Measurements from ENCODE around the gene BAHD1. TPM values are rescaled to one million over a fixed set of nuclear protein-coding genes. Genes with fewer than 3 reads are reported as not detected.

Gene BAHD1
- total RNA-seq, 2 donors from 2014 or later: 30.2 to 32.1 TPM

DNA sequence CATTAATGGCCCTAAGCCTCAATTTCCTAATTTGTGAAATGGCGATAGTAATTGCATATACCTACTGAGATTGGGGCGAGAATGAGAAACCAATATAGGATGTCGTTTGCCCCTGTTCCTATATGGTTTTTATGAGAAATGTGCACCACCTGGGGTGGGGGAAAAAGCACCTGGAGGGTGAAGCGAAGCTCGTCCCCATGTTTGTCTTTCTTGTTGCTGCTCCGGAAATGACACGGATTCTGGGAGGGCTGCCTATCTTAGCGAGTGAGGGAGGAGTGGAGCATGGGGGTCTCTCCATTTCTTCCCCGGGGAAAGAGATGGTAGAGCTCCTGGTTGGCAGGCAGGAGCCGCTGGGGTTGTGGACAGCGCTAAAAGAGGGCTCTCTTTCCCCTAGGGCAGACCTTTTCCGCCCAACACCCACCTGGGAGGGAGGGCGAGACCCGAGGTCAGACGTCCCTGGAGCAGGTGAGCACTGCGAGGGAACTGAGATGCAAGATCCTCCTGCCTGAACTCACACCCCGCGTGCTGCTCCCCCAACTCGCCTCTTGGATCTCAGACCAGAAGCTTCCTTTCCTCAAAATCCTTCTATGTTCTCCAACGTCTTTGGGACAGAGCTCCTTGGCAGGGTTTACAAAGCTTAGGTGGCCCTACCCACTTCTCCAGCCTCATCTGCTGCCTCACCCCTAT, 5.6 kb upstream of the BAHD1 start:
- Mint-ChIP-seq H3K36me3 (ENCODE audit: low read depth) (no peaks in the 10 kb centered on the region), H3K27ac (no peak overlapping the region), H3K4me1 (peaks cover 29% of the 10 kb centered on the region), H3K4me3 (peak overlapping the region; percentile 77), H3K27me3 (peaks cover 19% of the 10 kb centered on the region)
- no peaks in the 10 kb centered on the region for H3K9me3 ChIP-seq (ENCODE audit: control insufficient read depth, low read length, poor library complexity, severe bottlenecking)
- DNase-seq (no peak), ATAC-seq (no peak)

DNA sequence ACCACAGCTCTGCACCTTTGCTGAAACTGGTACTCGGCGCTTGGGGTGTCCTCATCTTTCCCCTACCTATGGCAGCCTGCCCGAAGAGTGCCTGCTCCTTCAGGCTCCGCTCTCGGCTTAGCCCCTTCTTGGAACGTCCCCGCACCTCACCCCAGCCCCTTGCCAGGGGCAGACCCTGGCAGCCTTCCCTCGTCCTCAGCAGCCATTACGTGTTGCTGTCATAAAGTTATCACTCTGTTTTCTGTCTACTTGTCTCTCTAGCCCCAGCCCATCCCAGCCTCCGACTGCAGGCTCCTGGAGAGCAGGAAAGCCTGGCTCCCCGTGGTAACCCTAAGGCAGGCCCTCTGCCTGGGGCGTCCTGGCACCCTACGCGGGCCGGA, 5.1 kb upstream of the BAHD1 start:
- Mint-ChIP-seq H3K27me3 (peaks cover 18% of the 10 kb centered on the region), H3K4me3 (peak overlapping the region; percentile 77), H3K4me1 (peaks cover 31% of the 10 kb centered on the region), H3K27ac (no peak overlapping the region), H3K36me3 (ENCODE audit: low read depth) (no peaks in the 10 kb centered on the region)
- DNase-seq (no peak), ATAC-seq (no peak)
- H3K9me3 ChIP-seq (ENCODE audit: control insufficient read depth, low read length, poor library complexity, severe bottlenecking): no peaks in the 10 kb centered on the region

DNA sequence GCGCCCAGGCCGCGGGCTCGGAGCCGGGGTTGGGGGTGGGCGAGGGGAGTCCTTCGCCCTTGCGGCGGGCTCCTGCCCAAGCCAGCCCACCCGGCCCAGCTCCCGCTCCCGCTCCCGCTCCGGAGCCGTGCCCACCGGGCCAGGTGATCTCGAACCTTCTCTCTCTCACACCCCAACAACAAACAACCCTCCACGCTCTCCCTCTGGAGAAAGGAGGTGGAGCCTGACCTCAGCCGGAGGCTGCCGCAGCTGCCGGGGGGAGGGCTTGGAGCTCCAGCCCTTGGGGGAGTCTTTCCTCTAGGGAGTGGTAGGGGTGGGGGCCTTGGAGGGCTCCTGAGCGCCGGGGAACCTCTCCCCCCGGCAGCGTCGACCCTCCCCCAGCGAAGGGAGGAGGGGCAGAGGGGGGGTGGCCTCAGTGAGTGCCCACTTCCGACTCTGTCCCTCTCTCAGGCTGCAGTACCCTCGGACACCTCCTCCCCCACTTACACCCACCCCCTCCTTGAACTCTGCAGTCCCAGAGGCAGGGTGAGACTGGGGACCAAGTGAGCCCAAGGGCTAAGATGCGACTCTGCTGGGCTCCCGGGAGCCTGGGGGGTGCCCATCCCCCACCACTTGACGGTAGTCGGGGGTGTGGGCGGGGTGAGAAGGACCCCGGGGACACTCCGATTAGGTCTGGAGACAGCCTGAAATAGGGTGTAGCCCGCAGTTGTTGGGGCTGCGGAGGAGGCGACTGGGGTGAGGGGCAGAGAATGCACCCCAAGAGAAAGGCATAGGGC, 4.4 kb upstream of the BAHD1 start:
- H3K27me3 Mint-ChIP-seq: peaks cover 18% of the 10 kb centered on the region
- peak overlapping the region; percentile 87 for H3K4me3 Mint-ChIP-seq
- no peaks in the 10 kb centered on the region for H3K9me3 ChIP-seq (ENCODE audit: control insufficient read depth, low read length, poor library complexity, severe bottlenecking)
- H3K27ac Mint-ChIP-seq: no peak overlapping the region
- no peak for ATAC-seq
- H3K4me1 Mint-ChIP-seq: peaks cover 31% of the 10 kb centered on the region
- no peaks in the 10 kb centered on the region for H3K36me3 Mint-ChIP-seq (ENCODE audit: low read depth)
- DNase-seq: no peak

DNA sequence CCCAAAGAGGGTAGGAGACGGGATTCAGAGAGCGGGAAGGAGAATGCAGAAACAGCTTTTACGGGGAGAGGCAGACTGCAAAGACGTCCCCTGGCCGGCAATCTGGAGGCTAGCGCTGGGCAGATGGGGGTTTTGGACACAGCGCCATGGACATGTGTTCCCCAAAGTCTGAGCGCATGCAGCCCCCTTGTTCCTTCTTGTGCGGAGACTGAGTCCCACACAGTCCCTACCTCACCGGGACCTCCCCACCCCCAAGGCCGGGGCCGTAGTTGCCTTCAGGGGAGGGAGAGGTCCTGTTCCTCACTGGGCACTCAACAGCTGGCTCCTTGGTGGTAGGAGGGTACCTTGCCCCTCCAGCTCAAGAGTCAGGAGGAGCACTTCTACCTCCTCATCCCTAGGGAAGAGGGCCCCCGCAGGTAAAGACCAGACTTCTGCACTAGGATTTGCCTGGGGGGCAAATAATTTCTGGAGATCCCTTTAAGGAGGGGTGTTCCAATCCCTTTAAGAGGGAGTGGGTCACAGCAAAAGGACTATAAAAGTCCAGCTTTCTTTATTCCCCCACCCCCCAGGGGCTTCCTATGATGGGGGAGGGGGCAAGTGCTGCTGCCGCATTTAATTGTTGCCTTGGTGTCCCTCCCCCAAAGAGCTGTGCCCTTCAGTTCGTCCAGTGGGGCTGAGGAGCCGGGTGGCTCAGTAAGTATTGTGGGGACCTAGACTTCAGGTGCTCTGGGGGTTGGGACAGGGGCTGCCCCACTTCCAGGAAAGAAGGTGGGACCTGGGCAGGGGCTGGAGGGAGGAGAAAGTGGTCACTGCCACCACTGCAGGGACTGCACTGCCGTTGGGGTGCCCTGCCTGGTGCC, 3.6 kb upstream of the BAHD1 start:
- peaks cover 31% of the 10 kb centered on the region for H3K4me1 Mint-ChIP-seq
- no peaks in the 10 kb centered on the region for H3K9me3 ChIP-seq (ENCODE audit: control insufficient read depth, low read length, poor library complexity, severe bottlenecking)
- no peak for ATAC-seq
- peaks cover 18% of the 10 kb centered on the region for H3K27me3 Mint-ChIP-seq
- peak overlapping the region; percentile 87 for H3K4me3 Mint-ChIP-seq
- no peak overlapping the region for H3K27ac Mint-ChIP-seq
- DNase-seq: no peak
- H3K36me3 Mint-ChIP-seq (ENCODE audit: low read depth): no peaks in the 10 kb centered on the region

DNA sequence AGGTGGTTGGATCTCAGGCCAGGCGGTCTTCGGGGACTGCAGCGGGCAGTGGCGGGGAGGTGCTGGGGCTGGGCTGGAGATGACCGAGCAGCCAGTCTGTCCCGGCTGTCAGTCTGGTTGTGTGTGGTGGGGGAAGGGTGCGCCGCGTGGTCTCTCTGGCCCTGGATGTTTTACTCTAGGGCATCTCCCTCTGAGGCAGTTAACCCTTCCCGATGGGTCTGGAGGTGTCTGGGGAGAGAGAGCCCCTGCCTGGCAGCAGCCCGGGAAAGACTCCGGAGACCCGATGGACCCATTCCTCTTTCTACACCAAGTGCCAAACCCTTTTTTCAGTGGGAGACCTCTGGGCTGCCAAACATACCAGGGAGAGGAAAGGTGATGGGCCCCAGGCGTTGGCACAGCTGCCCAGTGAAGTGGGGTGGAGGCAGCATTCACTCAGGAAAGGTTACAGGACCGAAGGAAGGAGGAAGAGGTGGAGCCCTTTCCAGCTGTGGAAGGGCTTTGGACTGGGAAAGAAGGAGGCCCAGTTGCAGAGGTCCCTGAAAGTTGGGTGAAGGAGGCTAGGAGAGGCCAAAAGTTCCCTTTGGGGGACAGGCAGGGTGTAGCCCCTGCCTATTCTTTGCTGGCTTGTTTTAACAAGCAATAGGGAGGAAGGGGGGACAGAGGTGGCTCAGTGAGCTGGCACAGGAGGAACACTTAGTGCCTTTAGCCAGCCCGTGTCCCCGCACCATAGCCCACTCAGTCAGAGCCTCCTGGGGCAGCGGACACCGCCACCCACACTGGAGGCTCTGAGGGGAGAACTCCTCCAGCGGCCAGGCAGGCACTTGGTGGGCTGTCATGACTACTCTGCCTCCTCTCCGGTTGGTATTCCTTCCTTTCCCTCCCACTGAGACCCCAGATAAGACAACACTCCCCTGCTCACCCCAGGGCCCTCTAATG, 2.7 kb upstream of the BAHD1 start:
- H3K27ac Mint-ChIP-seq: no peak overlapping the region
- H3K9me3 ChIP-seq (ENCODE audit: control insufficient read depth, low read length, poor library complexity, severe bottlenecking): no peaks in the 10 kb centered on the region
- no peak for DNase-seq
- peak overlapping the region; percentile 60 for H3K4me3 Mint-ChIP-seq
- H3K27me3 Mint-ChIP-seq: peaks cover 18% of the 10 kb centered on the region
- H3K36me3 Mint-ChIP-seq (ENCODE audit: low read depth): no peaks in the 10 kb centered on the region
- peaks cover 38% of the 10 kb centered on the region for H3K4me1 Mint-ChIP-seq
- no peak for ATAC-seq

DNA sequence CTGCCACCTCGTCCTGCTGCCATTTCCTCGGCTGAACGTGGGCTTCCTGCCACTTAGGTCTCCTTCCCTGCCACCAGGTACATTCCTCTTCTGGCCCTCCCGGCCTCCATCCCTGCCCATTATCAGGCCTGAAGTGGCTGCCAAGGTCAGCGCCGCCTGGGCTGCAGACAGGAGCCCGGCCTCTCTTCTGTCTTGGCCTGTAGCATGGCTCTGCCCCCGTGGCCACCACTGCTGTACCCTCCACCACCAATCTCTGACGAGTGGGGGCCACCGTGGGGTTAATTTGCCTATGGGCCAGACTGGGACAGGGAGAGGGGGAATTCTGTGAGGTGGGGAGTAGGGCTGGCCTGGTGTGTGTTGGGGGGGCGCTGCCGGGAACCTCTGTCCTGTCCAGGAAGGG, 2.0 kb upstream of the BAHD1 start:
- H3K4me3 Mint-ChIP-seq: peak overlapping the region; percentile 50
- DNase-seq (no peak), ATAC-seq (no peak)
- no peak overlapping the region for H3K27ac Mint-ChIP-seq
- peaks cover 45% of the 10 kb centered on the region for H3K4me1 Mint-ChIP-seq
- H3K27me3 Mint-ChIP-seq: peaks cover 18% of the 10 kb centered on the region
- peaks cover 1% of the 10 kb centered on the region for H3K36me3 Mint-ChIP-seq (ENCODE audit: low read depth)
- H3K9me3 ChIP-seq (ENCODE audit: control insufficient read depth, low read length, poor library complexity, severe bottlenecking): no peaks in the 10 kb centered on the region

DNA sequence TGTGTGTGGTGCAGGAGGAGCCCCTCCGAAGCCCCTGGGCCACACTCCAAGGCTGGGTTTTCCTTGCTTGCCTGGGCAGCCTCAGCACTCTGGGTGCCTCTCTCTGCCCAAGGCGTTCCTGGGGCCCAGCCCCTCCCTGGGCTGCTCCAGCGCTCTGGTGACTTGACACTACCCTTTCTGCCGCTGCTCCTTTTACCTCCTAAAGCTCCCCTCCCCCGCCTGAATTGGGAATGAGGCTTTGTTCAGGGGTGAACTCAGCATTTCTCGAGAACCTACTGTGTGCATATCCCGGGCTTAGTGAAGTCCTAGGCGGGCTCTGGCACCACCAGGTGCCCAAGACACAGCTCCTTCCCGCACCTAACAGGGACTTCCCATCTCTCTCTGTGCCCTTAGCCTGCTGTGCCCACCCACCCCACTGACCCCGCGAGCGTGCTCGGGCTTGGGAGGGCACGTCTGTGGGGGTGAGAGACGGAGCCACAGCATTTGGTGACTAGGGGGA, 1.2 kb upstream of the BAHD1 start:
- Mint-ChIP-seq H3K4me3 (peak overlapping the region; percentile 98), H3K27ac (peak overlapping the region; percentile 92), H3K27me3 (peaks cover 18% of the 10 kb centered on the region), H3K4me1 (peaks cover 53% of the 10 kb centered on the region), H3K36me3 (ENCODE audit: low read depth) (peaks cover 4% of the 10 kb centered on the region)
- DNase-seq: no peak
- no peak for ATAC-seq
- no peaks in the 10 kb centered on the region for H3K9me3 ChIP-seq (ENCODE audit: control insufficient read depth, low read length, poor library complexity, severe bottlenecking)

DNA sequence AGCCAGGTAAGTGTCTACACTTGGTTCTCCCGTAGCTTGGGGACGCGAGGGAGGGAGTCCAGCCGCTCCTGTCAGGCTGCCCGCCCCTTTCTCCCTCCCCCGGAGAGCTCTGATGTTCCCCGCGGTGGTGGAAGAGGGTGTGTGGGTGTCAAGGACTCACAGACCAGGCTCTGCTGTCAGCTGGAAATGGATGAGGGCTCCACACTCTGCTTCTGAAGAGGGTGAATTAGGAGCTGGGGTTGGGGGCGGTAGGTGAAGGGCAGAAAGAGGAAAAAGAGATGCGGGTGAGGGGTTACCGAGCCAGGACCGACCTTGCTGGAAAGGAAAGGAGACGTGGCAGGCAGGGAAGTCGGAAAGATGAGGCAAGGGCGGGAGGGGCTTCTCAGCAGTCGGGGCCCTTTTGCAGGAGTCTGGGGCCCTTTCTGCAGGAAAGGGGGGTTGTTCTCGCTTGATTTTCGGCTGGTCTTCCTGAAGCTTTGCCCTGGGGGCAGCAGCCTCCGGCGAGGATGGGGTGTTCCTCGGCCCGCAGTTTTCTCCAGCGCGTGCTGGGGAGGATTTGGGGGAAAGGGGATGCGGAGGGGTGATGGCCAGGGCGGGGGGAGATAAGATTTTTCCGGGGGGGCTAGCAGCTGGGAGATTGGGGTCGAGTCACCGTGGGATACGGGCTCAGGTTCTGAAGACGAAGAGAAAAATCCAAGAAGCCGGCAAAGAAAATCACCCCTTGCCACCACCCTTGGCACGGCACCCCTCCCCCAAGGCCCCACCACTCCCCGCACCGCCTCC, 602 bp upstream of the BAHD1 start:
- Mint-ChIP-seq H3K27me3 (peaks cover 18% of the 10 kb centered on the region), H3K4me3 (peak overlapping the region; percentile 98), H3K27ac (peak overlapping the region; percentile 92), H3K4me1 (peaks cover 54% of the 10 kb centered on the region), H3K36me3 (ENCODE audit: low read depth) (peaks cover 4% of the 10 kb centered on the region)
- ATAC-seq (no peak), DNase-seq (no peak)
- H3K9me3 ChIP-seq (ENCODE audit: control insufficient read depth, low read length, poor library complexity, severe bottlenecking): no peaks in the 10 kb centered on the region

DNA sequence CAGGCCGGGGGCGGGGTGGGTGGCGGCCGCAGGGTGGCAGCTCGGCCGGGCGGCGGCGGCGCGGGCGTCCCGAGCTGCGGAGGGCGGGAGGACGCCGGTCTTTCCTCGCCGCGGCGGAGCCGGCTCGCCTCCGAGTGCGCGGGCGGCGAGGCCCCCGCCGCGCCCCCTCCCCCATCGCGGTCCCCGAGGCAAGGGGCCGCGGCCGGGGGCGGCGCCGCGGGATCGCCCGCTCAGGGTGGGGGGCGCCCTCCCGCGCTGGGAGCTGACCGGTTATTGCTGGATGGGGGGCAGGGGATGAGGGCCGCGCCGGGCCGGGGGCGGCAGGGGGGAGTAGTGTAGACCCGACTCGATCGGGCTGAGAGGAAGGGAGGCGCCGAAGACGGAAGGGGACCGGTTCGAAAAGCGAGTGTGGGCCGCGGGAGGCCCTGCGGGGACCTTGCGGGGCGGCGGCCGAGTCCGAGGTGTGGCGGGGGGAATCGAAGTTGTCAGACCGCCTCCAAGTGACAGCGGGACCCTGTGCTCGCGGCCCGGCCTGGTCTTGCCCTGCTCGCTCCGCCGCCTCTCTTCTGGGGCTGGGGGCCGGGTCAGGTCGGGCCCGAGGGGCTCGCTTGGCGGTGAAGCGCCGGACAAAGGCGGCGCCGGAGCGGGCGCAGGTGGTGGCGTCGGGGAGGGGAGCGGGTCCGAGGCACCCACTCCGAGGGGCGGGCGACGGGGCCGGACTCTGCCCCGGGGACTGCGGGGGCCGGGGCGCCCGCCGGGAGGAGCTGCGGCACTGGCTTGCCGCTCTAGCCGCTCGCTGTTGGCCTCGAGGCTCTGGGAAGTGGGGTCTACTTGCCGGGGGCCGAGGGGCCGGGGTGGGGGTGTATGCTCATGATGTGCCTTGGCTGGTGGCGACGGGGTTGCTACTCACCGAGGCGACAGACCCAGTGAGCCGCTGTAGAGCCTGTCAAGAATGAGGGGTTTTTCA, 1.1 kb downstream of the BAHD1 start:
- peaks cover 18% of the 10 kb centered on the region for H3K27me3 Mint-ChIP-seq
- ATAC-seq (no peak), DNase-seq (no peak)
- peaks cover 4% of the 10 kb centered on the region for H3K36me3 Mint-ChIP-seq (ENCODE audit: low read depth)
- peaks cover 49% of the 10 kb centered on the region for H3K4me1 Mint-ChIP-seq
- peak overlapping the region; percentile 92 for H3K4me3 Mint-ChIP-seq
- peak overlapping the region; percentile 39 for H3K27ac Mint-ChIP-seq
- no peaks in the 10 kb centered on the region for H3K9me3 ChIP-seq (ENCODE audit: control insufficient read depth, low read length, poor library complexity, severe bottlenecking)

DNA sequence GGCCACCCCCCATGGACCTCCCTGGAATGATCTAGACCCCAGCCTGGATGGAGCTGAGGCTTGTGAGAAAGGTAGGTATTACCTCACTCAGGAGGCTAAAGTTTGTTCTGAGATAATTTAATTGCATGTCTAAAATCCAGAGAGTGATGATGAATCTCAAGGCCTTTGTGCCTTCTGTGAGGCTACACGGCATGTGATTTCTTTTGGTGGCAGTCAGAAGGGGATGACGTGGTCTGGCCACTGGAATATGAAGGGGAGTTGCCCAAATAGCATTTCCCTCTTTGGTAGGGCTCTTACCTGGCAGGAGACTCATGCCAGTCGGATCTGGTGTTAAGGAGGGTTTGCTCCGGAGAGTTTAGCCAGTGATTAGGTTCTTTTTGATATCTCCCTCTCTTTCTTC, 2.5 kb downstream of the BAHD1 start:
- ATAC-seq (no peak), DNase-seq (no peak)
- peaks cover 4% of the 10 kb centered on the region for H3K36me3 Mint-ChIP-seq (ENCODE audit: low read depth)
- H3K4me1 Mint-ChIP-seq: peaks cover 43% of the 10 kb centered on the region
- H3K9me3 ChIP-seq (ENCODE audit: control insufficient read depth, low read length, poor library complexity, severe bottlenecking): no peaks in the 10 kb centered on the region
- peak overlapping the region; percentile 92 for H3K4me3 Mint-ChIP-seq
- peaks cover 7% of the 10 kb centered on the region for H3K27me3 Mint-ChIP-seq
- H3K27ac Mint-ChIP-seq: peak overlapping the region; percentile 39

DNA sequence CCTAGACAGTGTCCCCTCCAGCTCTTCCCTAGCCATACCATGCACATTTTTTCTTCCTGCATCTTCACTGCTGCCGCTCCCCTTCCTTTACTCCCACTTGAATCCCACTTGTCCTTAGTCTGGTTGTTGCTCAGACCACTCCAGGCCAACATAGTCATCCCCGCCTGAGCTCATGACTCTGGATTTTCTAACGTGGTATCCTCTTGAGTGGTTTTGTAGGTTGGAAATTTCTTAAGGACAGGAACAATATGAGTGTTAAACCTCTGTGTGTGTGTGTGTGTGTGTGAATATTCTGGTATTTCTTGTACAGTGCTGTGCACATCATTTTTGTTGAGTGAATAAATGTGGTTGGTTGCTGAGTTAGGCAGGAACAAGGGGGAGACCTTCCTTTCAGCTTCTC, 3.1 kb downstream of the BAHD1 start:
- no peaks in the 10 kb centered on the region for H3K9me3 ChIP-seq (ENCODE audit: control insufficient read depth, low read length, poor library complexity, severe bottlenecking)
- ATAC-seq: no peak
- DNase-seq: no peak
- peaks cover under 1% of the 10 kb centered on the region for H3K27me3 Mint-ChIP-seq
- H3K27ac Mint-ChIP-seq: peak overlapping the region; percentile 39
- H3K36me3 Mint-ChIP-seq (ENCODE audit: low read depth): peaks cover 4% of the 10 kb centered on the region
- peaks cover 39% of the 10 kb centered on the region for H3K4me1 Mint-ChIP-seq
- H3K4me3 Mint-ChIP-seq: peak overlapping the region; percentile 92

All from T-helper 17 cell (primary cell).